ENCODE data around the gene RHD.

DNA sequence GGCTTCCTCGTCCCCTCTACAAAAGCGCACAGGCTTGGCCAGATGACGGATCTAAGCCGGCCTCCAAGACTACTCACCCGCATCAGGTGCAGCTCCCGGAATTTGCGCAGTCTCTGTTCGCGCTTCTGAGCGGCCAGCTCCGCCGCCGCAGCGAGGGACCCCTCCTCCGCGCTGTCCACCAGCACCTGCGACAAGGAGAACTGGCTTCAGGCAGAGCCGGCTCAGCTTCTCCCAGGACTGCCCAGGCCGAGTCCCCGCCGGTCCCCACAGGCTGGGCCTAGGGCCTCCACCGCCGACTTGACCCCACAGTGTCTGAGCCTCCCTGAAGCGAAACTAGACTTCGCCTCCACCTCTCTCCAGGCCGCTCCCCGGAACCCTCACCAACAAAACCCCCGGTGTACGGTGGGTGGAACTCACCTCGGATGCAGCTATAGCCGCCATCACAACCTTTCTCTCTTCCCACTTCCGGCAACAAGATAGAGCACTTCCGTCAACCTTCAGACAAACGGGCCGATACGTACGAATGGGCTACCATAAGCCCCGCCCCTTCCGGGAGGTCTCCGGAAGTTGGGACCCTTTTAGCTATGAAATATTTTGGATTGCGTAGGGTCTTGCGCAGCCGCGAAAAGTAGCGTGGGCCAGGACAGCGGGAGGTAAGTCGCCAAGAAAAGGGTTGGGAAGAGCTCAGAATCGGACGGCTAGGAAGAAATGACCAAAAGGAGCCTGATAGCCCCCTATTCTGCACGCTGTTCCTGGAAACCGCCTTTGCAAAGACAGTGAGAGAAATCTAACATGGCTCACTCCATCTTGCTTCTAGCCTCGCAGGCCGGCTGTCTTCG is 40.1 kb upstream of the RHD start, which contains the start of gene SYF2:
- TF ChIP-seq, protein P1, sequence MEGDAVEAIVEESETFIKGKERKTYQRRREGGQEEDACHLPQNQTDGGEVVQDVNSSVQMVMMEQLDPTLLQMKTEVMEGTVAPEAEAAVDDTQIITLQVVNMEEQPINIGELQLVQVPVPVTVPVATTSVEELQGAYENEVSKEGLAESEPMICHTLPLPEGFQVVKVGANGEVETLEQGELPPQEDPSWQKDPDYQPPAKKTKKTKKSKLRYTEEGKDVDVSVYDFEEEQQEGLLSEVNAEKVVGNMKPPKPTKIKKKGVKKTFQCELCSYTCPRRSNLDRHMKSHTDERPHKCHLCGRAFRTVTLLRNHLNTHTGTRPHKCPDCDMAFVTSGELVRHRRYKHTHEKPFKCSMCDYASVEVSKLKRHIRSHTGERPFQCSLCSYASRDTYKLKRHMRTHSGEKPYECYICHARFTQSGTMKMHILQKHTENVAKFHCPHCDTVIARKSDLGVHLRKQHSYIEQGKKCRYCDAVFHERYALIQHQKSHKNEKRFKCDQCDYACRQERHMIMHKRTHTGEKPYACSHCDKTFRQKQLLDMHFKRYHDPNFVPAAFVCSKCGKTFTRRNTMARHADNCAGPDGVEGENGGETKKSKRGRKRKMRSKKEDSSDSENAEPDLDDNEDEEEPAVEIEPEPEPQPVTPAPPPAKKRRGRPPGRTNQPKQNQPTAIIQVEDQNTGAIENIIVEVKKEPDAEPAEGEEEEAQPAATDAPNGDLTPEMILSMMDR (IDR thresholded peaks at IDR 0.05): no peak
- no peak for TF ChIP-seq POLR2A (IDR thresholded peaks at IDR 0.05)

Measured in testis (tissue), 2 donors.